ENCODE data around the gene LMAN2L. TPM values are rescaled to one million over a fixed set of nuclear protein-coding genes. Genes with fewer than 3 reads are reported as not detected.
"Not testable (repeated sequence)": the region's sequence is repeated elsewhere in the genome, so short reads cannot be mapped to it uniquely, and the experiment has no call there.

Gene LMAN2L
- total RNA-seq, 2 experiments from 2014 or later: 7.4 to 7.9 TPM

- ATAC-seq (no peak), DNase-seq (no peak)
- Mint-ChIP-seq H3K9me3 (ENCODE audit: insufficient read depth) (no peaks in the 10 kb centered on the region), H3K27me3 (ENCODE audit: low read depth) (peaks cover 4% of the 10 kb centered on the region), H3K27ac (no peak overlapping the region), H3K36me3 (ENCODE audit: low read depth) (no peaks in the 10 kb centered on the region), H3K4me1 (ENCODE audit: low read depth) (peaks cover 5% of the 10 kb centered on the region), H3K4me3 (no peak overlapping the region)
- CTCF ChIA-PET: interaction anchor here (1.2 kb wide), 1 partner anchor 92 kb away, joined by 3 read pairs; no protein-coding TSS in a partner anchor
- POLR2A ChIA-PET: no interaction called here
Observed at GRCh38 chr2:96669539-96670215, 70.2 kb downstream of the LMAN2L start.

- Mint-ChIP-seq H3K4me1 (ENCODE audit: low read depth) (peaks cover 5% of the 10 kb centered on the region), H3K27me3 (ENCODE audit: low read depth) (peaks cover 4% of the 10 kb centered on the region), H3K27ac (no peak overlapping the region), H3K36me3 (ENCODE audit: low read depth) (no peaks in the 10 kb centered on the region), H3K9me3 (ENCODE audit: insufficient read depth) (no peaks in the 10 kb centered on the region), H3K4me3 (no peak overlapping the region)
- ChIA-PET CTCF (interaction anchor here (1.2 kb wide), 1 partner anchor 93 kb away, joined by 3 read pairs; no protein-coding TSS in a partner anchor), POLR2A (no interaction called here)
- DNase-seq: no peak
- ATAC-seq: no peak
Observed at GRCh38 chr2:96668771-96669170, 71.1 kb downstream of the LMAN2L start.

GRCh38 chr2:96665717-96666116 is 74.1 kb downstream of the LMAN2L start:
- H3K9me3 Mint-ChIP-seq (ENCODE audit: insufficient read depth); H3K4me1 Mint-ChIP-seq (ENCODE audit: low read depth); H3K4me3 Mint-ChIP-seq; H3K27ac Mint-ChIP-seq; H3K36me3 Mint-ChIP-seq (ENCODE audit: low read depth); DNase-seq; CTCF ChIA-PET; H3K27me3 Mint-ChIP-seq (ENCODE audit: low read depth); ATAC-seq; POLR2A ChIA-PET: not testable (repeated sequence)

GRCh38 chr2:96665083-96665569 is 74.7 kb downstream of the LMAN2L start:
- Mint-ChIP-seq H3K27me3 (ENCODE audit: low read depth) (peaks cover 4% of the 10 kb centered on the region), H3K4me3 (no peak overlapping the region), H3K27ac (no peak overlapping the region), H3K36me3 (ENCODE audit: low read depth) (no peaks in the 10 kb centered on the region), H3K4me1 (ENCODE audit: low read depth) (no peaks in the 10 kb centered on the region), H3K9me3 (ENCODE audit: insufficient read depth) (no peaks in the 10 kb centered on the region)
- ChIA-PET POLR2A (no interaction called here), CTCF (no interaction called here)
- DNase-seq: no peak
- no peak for ATAC-seq

- POLR2A ChIA-PET: no interaction called here
- Mint-ChIP-seq H3K27ac (no peak overlapping the region), H3K9me3 (ENCODE audit: insufficient read depth) (no peaks in the 10 kb centered on the region), H3K4me1 (ENCODE audit: low read depth) (no peaks in the 10 kb centered on the region), H3K4me3 (no peak overlapping the region), H3K36me3 (ENCODE audit: low read depth) (no peaks in the 10 kb centered on the region), H3K27me3 (ENCODE audit: low read depth) (peaks cover 4% of the 10 kb centered on the region)
- DNase-seq (no peak), ATAC-seq (no peak)
- CTCF ChIA-PET: no interaction called here
Observed at GRCh38 chr2:96664366-96664925, 75.4 kb downstream of the LMAN2L start.

GRCh38 chr2:96663829-96664228 is 76.0 kb downstream of the LMAN2L start:
- CTCF ChIA-PET: no interaction called here
- no peak for ATAC-seq
- H3K36me3 Mint-ChIP-seq (ENCODE audit: low read depth): no peaks in the 10 kb centered on the region

GRCh38 chr2:96663177-96663576 is 76.7 kb downstream of the LMAN2L start:
- POLR2A ChIA-PET: no interaction called here
- Mint-ChIP-seq H3K4me3 (no peak overlapping the region), H3K36me3 (ENCODE audit: low read depth) (no peaks in the 10 kb centered on the region)

More at GRCh38 chr2:96663829-96664228, 76.0 kb downstream of the LMAN2L start:
- DNase-seq: no peak
- no peaks in the 10 kb centered on the region for H3K9me3 Mint-ChIP-seq (ENCODE audit: insufficient read depth)
- peaks cover 4% of the 10 kb centered on the region for H3K27me3 Mint-ChIP-seq (ENCODE audit: low read depth)
- POLR2A ChIA-PET: no interaction called here
- H3K4me1 Mint-ChIP-seq (ENCODE audit: low read depth): no peaks in the 10 kb centered on the region
- no peak overlapping the region for H3K4me3 Mint-ChIP-seq
- no peak overlapping the region for H3K27ac Mint-ChIP-seq

GRCh38 chr2:96662360-96662759 is 77.5 kb downstream of the LMAN2L start:
- POLR2A ChIA-PET: no interaction called here
- Mint-ChIP-seq H3K27ac (no peak overlapping the region), H3K27me3 (ENCODE audit: low read depth) (peaks cover 6% of the 10 kb centered on the region), H3K36me3 (ENCODE audit: low read depth) (no peaks in the 10 kb centered on the region), H3K9me3 (ENCODE audit: insufficient read depth) (no peaks in the 10 kb centered on the region), H3K4me1 (ENCODE audit: low read depth) (no peaks in the 10 kb centered on the region), H3K4me3 (no peak overlapping the region)
- DNase-seq (no peak), ATAC-seq (no peak)
- CTCF ChIA-PET: no interaction called here

More at GRCh38 chr2:96663177-96663576, 76.7 kb downstream of the LMAN2L start:
- Mint-ChIP-seq H3K4me1 (ENCODE audit: low read depth) (no peaks in the 10 kb centered on the region), H3K27me3 (ENCODE audit: low read depth) (peaks cover 6% of the 10 kb centered on the region), H3K27ac (peak overlapping the region; percentile 28), H3K9me3 (ENCODE audit: insufficient read depth) (no peaks in the 10 kb centered on the region)
- DNase-seq (no peak), ATAC-seq (no peak)
- CTCF ChIA-PET: no interaction called here

- DNase-seq: no peak
- Mint-ChIP-seq H3K9me3 (ENCODE audit: insufficient read depth) (no peaks in the 10 kb centered on the region), H3K36me3 (ENCODE audit: low read depth) (no peaks in the 10 kb centered on the region), H3K4me3 (no peak overlapping the region), H3K4me1 (ENCODE audit: low read depth) (no peaks in the 10 kb centered on the region), H3K27ac (no peak overlapping the region), H3K27me3 (ENCODE audit: low read depth) (peaks cover 6% of the 10 kb centered on the region)
- ChIA-PET CTCF (no interaction called here), POLR2A (no interaction called here)
- ATAC-seq: no peak
Observed at GRCh38 chr2:96661324-96661723, 78.5 kb downstream of the LMAN2L start.

GRCh38 chr2:96656540-96656939 is 83.3 kb downstream of the LMAN2L start:
- POLR2A ChIA-PET: no interaction called here

More at GRCh38 chr2:96656540-96656939, 83.3 kb downstream of the LMAN2L start:
- no peak overlapping the region for H3K27ac Mint-ChIP-seq
- DNase-seq: no peak
- peaks cover 4% of the 10 kb centered on the region for H3K27me3 Mint-ChIP-seq (ENCODE audit: low read depth)
- H3K4me1 Mint-ChIP-seq (ENCODE audit: low read depth): no peaks in the 10 kb centered on the region
- H3K36me3 Mint-ChIP-seq (ENCODE audit: low read depth): no peaks in the 10 kb centered on the region
- H3K4me3 Mint-ChIP-seq: no peak overlapping the region
- CTCF ChIA-PET: interaction anchor here (0.7 kb wide), 1 partner anchor 23 kb away, joined by 3 read pairs; no protein-coding TSS in a partner anchor
- ATAC-seq: no peak
- H3K9me3 Mint-ChIP-seq (ENCODE audit: insufficient read depth): no peaks in the 10 kb centered on the region
